GM21367 (cell line): ENCODE results near the gene SEZ6.

Experiments used
- ATAC-seq: cut with Tn5 transposase; IDR thresholded peaks from one replicate; pipeline ENCODE4 v1.9.1; 2021; ENCODE audit not compliant: unreplicated experiment

SEZ6 gene

DNA sequence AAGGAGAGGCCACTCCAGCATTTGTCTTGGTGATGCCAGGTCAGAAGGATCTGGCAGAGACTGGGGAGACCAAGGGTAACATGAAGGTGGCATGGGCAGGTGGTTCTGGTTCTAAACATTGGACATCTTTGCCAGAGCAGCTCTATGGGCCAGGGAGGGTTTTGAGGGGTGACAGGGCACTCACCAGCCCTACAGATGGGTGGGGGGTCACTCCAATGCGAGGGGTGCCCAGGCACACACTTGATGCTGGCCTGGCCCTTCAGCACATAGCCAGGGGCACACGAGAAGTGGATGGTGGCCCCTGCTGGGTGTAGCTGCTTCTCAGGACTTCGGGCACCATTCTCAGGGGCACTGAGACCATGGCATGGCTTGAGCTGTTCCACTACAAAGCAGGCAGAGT lies 49.0 kb downstream of the SEZ6 start:
- no peak for ATAC-seq

DNA sequence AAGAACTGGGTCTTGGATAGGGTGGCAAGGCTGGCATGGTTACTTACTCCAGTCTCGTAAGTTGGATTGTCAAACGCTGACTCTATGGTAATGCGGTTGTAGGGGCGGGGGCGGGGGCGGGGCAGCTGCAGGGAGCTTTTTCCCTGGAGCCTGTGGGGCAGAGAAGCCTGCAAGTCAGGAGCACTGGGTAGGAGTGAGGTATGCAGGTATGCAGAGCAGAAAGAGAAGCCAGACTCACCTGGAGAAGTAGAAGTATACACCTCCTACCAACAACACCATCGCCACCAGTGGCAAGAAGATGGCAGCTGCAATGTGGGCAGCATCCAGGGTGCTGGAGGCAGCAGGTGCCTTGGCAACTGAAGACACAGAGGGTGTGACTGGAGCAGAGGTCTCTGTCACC lies 49.7 kb downstream of the SEZ6 start:
- no peak for ATAC-seq

- ATAC-seq: no peak
These were observed 50.4 kb downstream of the SEZ6 start for GRCh38 chr17:28955408-28955807.

DNA sequence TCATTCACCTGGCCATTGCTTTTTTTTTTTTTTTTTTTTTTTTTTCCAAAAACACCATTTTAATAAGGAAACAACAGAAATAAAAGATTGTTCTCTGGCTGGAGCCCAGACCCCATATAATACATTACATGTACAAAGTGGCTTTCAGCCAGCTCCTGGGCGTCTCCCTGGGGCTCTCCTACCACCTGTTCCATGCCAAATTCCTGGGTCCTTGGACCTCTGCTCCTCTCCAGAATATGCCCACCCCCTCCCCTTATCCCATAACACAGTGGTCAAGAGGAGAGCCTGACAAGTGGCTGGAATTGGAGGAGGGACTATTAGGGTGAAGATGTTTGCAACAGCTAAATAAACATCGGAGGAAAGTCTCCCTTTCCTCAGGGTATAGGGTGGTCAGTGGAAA lies 50.9 kb downstream of the SEZ6 start:
- no peak for ATAC-seq

- ATAC-seq: no peak
These were observed 52.3 kb downstream of the SEZ6 start for GRCh38 chr17:28953444-28954118.

DNA sequence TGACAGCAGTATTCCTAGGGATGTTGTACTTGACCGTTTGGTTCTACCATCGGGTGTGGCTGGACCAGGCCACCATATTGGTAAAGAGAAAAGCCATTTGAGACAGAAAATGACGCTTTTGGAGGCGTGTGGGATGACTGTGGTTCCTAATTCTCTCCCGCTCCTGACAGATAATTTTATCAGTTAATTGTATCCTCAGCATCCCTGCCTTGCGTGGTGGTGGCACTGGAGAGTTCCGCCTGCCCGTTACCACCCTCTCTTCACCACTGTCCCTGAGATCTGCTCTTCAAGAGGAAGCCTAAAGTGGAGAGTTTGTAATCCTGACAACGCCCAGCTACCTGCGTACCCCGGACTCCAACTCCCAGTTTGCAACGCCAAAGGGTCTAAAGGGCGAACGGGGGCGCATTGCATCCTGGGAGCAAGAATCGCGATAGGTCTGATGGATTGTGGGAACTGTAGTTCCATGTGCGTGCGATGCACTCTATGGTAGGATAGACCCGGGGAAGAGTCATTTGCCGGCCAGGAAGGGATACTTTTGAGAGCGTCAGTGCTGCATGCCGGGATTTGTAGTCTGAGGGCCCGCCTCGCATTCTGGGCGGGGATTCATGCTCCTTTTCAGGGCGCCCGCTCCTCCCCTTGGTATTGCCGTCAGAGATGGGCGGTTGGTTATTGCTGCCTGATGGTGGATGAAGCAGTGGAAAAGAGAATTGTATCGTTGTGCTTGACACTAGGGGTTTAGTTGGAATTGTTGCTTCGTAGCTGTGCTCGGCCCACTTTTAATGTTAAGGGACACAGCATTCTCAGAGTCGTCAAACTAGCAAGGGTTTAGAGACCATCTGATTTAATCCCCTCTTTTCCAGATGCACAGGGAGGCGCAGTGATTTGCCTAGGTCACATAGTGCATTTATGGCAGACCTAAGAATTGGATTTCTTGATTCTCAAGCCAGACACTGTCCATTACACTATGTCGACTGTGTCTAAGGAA lies 53.5 kb downstream of the SEZ6 start:
- peak; percentile 56 for ATAC-seq

DNA sequence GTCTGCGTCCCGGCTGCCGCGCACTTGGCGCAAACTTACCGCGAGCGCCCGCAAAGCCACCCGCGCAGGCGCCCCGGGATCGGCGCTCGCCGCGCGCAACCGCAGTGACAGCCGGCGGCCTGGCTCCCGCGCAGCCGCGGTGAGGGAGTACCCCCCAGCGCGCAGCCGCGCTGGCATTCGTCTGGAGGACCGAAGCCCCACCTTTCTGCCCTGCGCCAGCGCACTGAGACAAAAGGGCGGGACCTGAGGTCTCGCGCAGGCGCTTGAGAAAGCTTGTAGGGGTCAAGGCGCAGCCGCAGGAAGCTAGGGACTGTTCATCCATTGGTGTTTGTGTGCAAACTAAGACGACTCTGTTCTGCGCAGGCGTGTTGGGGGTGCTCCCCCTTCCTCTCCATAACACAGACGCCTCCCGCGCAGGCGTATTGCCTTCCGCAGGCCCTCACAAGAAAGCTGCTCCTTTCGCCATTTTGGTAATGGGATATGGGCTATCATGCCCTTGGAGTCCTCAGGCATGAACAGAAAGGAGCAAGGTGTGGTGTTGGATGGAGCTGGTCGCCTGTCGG lies 54.3 kb downstream of the SEZ6 start, which contains the start of gene PHF12:
PHF12 (minus strand) TSS at position 91 of the 563 bp plus-strand sequence. CDS start 558 bp downstream, outside the sequence.
- ATAC-seq: peak; percentile 41

GRCh38 chr17:28950752-28951427 lies 54.9 kb downstream of the SEZ6 start:
- ATAC-seq: no peak

- ATAC-seq: no peak
These were observed 55.6 kb downstream of the SEZ6 start for GRCh38 chr17:28950017-28950751.

DNA sequence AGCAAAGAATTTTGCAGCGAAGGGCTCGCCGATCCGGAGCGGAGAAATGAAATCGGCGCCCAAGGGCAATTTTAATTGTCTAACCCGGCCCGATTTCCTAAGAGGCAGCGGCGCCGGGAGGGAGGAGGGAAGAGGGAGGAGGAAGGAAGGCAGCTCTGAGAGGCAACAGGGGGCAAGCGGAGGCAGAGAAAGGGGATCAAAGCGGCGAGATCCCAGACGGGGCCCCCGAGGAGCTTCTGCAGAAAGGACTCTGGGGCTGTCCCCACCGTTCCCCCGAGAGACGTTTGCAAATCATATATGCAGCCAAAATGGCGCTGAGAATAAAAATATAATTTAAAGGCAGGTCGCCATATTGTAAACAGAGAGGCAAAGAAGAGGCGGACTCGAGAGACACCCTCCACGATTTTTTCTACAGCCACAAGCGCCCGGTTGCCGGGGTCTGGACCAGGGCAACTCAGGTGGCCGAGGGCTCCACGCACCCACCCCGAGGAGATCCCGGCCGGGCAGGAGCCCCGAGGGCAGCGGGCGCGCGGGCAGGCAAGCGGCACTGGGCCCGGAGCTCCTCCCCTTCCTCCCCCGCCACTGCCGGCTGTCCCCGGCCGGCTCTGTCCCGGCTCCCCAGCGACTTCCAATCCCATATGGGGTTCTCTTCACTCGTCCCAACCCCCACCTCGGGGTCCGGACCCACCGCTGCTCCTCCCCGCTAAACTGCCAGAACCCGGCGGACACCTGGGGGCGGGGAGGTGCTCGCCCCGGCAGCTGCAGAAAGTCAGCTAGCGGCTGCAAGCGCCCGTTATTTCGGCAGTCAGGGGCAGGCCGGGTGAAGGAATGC lies 56.4 kb downstream of the SEZ6 start:
- ATAC-seq: no peak

DNA sequence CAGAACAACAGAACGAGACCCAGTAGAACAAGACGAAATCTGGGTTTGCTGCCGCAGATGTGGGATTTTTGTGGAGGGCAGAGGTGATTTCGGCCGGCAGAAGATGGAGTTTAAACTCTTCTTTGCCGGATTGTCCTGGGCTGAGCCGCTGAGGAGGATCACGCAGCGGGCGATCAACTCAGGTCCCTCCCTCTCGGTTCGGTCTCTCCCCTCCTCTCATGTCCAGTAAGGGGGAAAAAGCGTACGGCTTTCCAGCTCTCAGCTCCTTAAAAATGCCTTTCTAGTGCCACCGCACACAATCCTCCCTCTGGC lies 57.0 kb downstream of the SEZ6 start:
- no peak for ATAC-seq

GRCh38 chr17:28948342-28948741 lies 57.5 kb downstream of the SEZ6 start:
- ATAC-seq: no peak

- ATAC-seq: no peak
These were observed 58.2 kb downstream of the SEZ6 start for GRCh38 chr17:28947639-28948038.

GRCh38 chr17:28946239-28946638 lies 59.6 kb downstream of the SEZ6 start:
- ATAC-seq: no peak

DNA sequence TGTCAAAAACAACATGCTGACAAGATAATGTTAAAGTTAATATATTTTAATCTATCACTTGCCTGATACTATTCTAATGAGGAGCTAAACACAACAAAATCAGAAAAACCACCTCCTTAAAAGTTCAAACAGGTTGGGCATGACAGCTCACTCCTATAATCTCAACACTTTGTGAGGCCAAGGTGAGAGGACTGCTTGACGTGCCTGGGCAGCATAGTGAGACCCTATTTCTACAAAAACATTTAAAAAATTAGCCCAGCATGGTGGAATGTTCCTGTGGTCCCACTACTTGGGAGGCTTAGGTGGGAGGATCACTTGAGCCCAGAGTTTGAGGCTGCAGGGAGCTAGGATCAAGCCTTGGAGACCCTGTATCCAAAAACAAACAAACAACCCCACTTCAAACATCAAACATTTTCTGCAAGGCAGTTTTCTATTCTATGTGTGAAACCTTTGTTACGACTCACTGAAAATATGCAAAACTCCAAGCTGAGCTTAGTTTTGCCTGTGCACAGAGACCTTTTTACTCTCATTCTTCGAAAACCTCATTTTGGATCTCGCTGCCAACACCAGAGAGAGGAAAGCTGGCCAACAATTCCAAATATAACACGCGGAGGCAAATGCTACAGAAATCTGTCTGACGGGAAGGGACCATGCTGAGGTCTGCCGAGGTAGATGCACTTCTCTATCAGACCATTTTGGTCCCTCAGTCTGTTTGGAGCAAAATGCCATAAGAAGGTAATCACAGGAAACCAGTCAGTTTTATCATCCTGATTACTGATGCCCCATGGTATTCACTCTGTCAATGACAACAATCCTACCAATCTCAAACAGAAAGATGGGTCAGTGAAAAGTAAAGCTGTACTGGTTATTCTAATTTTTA lies 60.7 kb downstream of the SEZ6 start:
- ATAC-seq: no peak

DNA sequence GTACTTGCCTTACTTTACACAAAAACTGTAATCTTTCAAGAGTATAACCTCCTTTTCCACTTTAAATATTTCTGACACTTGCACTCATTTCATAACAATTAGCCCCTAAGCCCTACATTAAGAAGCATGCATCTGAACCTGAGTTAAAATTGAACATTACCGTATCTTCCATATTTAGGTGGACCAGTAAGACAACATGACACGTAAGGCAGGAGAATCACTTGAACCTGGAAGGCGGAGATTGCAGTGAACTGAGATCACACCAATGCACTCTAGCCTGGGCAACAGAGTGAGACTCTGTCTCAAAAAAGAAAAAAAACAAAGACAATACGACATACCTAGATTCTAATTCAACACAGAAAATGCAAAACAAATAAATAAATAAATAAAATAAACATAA lies 61.5 kb downstream of the SEZ6 start:
- no peak for ATAC-seq

- no peak for ATAC-seq
These were observed 62.9 kb downstream of the SEZ6 start for GRCh38 chr17:28942925-28943324.

- ATAC-seq: no peak
These were observed 64.6 kb downstream of the SEZ6 start for GRCh38 chr17:28941251-28941650.

- ATAC-seq: no peak
These were observed 65.2 kb downstream of the SEZ6 start for GRCh38 chr17:28940675-28941074.
